Stimulated activated CD8-positive, alpha-beta memory T cell treated with anti-CD3 and anti-CD28 coated beads, Interleukin-12 subunit alpha, Interleukin-12 subunit beta, amount 100 ng/mL, for 1 hour (primary cell): Measurements from ENCODE around the gene TANC1.
"Not testable (repeated sequence)": the region's sequence is repeated elsewhere in the genome, so short reads cannot be mapped to it uniquely, and the experiment has no call there.

Experiments used
- DNase-seq: peaks from one replicate; pipeline ENCODE4 v3.0.0-alpha.2; 2020; ENCODE audit warnings: low read depth

TANC1 gene

GRCh38 chr2:159140070-159140769 lies 171.8 kb downstream of the TANC1 start:
- no peak for DNase-seq

GRCh38 chr2:159140821-159141220 lies 172.4 kb downstream of the TANC1 start:
- not testable (repeated sequence) for DNase-seq

- no peak for DNase-seq
These were observed 176.6 kb downstream of the TANC1 start for GRCh38 chr2:159144776-159145614.

- no peak for DNase-seq
These were observed 177.4 kb downstream of the TANC1 start for GRCh38 chr2:159145745-159146354.

- DNase-seq = no peak
These were observed 178.7 kb downstream of the TANC1 start for GRCh38 chr2:159146996-159147666.

- no peak for DNase-seq
These were observed 179.2 kb downstream of the TANC1 start for GRCh38 chr2:159147690-159148089.

- no peak for DNase-seq
These were observed 180.5 kb downstream of the TANC1 start for GRCh38 chr2:159148901-159149300.

- no peak for DNase-seq
These were observed 181.3 kb downstream of the TANC1 start for GRCh38 chr2:159149747-159150146.

- DNase-seq = no peak
These were observed 181.9 kb downstream of the TANC1 start for GRCh38 chr2:159150280-159150746.

- no peak for DNase-seq
These were observed 183.0 kb downstream of the TANC1 start for GRCh38 chr2:159151198-159152127.

GRCh38 chr2:159152128-159152778 lies 183.8 kb downstream of the TANC1 start:
- DNase-seq = no peak

GRCh38 chr2:159153063-159153462 lies 184.6 kb downstream of the TANC1 start:
- no peak for DNase-seq

GRCh38 chr2:159153463-159153862 lies 185.0 kb downstream of the TANC1 start:
- DNase-seq = no peak

- DNase-seq = no peak
These were observed 185.5 kb downstream of the TANC1 start for GRCh38 chr2:159153951-159154350.

- DNase-seq = no peak
These were observed 185.9 kb downstream of the TANC1 start for GRCh38 chr2:159154366-159154765.

- no peak for DNase-seq
These were observed 186.9 kb downstream of the TANC1 start for GRCh38 chr2:159155320-159155719.

- no peak for DNase-seq
These were observed 187.4 kb downstream of the TANC1 start for GRCh38 chr2:159155791-159156190.

GRCh38 chr2:159156834-159157233 lies 188.4 kb downstream of the TANC1 start:
- no peak for DNase-seq

- DNase-seq = no peak
These were observed 189.1 kb downstream of the TANC1 start for GRCh38 chr2:159157361-159158209.

- DNase-seq = no peak
These were observed 192.0 kb downstream of the TANC1 start for GRCh38 chr2:159160412-159160811.
